Body of pancreas (tissue), 4 donors: Measurements from ENCODE around the gene GUCY2D. TPM values are rescaled to one million over a fixed set of nuclear protein-coding genes. Genes with fewer than 3 reads are reported as not detected.

Experiments
- ATAC-seq: fragments of 150-250 bp; one replicate; pipeline ENCODE4 v1.9.1; 2016
- DNase-seq, 4 donors: peaks; one replicate each; pipeline ENCODE4 v3.0.0-alpha.2; 2019
- H3K27ac ChIP-seq, 4 donors: fragments of 200-600 bp; sonication (generic); 1 replicate in 3 of 4; 2 replicates in 1 of 4; pipeline versions ENCODE4 v1.5.1 to v1.6.1; 2016 to 2019; ENCODE audit warnings: mild to moderate bottlenecking in 1 of 4, mixed read lengths in 1 of 4, moderate library complexity in 1 of 4
- H3K27me3 ChIP-seq, 2 donors: fragments of 200-600 bp; sonication (generic); one replicate each; pipeline ENCODE4 v1.6.0; 2016; ENCODE audit warnings: mild to moderate bottlenecking in 1 of 2
- H3K36me3 ChIP-seq, 2 donors: fragments of 200-600 bp; sonication (generic); replicated peaks in 1 of 2; 2 replicates each; pipeline ENCODE4 v1.5.1; 2016; ENCODE audit warnings: low read depth in 2 of 2; ENCODE audit not compliant: insufficient read depth in 1 of 2
- H3K4me1 ChIP-seq: fragments of 200-600 bp; sonication (generic); one replicate; pipeline ENCODE4 v1.6.0; 2016
- H3K4me3 ChIP-seq, 2 donors: fragments of 200-600 bp; sonication (generic); 1 replicate in 1 of 2; 2 replicates in 1 of 2; pipeline ENCODE4 v1.5.1; 2016 to 2019
- H3K9me3 ChIP-seq, 3 donors: fragments of 200-600 bp; sonication (generic); 1 replicate in 2 of 3; 2 replicates in 1 of 3; pipeline ENCODE4 v1.5.1; 2016
- POLR2A ChIP-seq, 3 donors: fragments of 450-650 bp; IDR thresholded peaks; one replicate each; pipeline ENCODE4 v1.6.1; 2016; ENCODE audit warnings: antibody characterized with exemption in 3 of 3, mild to moderate bottlenecking in 2 of 3
- WGBS, 2 donors: methylation state at CpG; one replicate each; pipeline ENCODE4 v1.1.5; 2017; 5-methylcytosine and 5-hydroxymethylcytosine counted together
- intact Hi-C: fragments of 100-400 bp; cut with DNase I; formaldehyde crosslinking; loops from one replicate; pipeline ENCODE4 v1.15.1; 2023
- total RNA-seq, 2 donors: library from RNA; depleted of rRNA; stranded (reverse); fragments of >200 nt; gene quantifications; one replicate each; pipeline ENCODE4 v1.1.0, GENCODE V29; 2016
- TF ChIP-seq, protein P1 (sequence below), 7 experiments: fragments of 450-650 bp in 4 of 7; fragments of 200-600 bp in 3 of 7; sonication (generic) in 3 of 7; IDR thresholded peaks; one replicate each; pipeline ENCODE4 v1.5.1; 2016 to 2019; ENCODE audit warnings: antibody characterized with exemption in 7 of 7

GUCY2D gene
- total RNA-seq, 2 donors from 2014 or later, result not detected

DNA sequence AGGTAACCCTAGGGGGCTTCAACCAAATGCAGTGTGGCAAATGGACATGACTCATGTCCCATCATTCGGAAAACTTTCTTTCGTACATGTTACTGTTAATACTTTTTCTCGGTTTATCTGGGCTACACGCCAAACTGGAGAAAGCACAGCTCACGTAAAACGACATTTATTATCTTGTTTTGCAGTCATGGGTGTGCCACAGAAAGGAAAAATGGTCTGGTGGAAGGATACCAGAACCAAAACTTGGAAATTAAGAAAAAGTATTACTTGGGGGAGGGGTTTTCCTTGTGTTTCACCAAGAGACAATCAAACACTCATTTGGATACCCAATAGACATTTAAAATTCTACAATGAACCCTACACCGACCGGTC lies 60.0 kb downstream of the GUCY2D start:
- H3K27ac ChIP-seq, result no peak overlapping the region
- H3K4me1 ChIP-seq, result peaks cover 11% of the 10 kb centered on the region
- TF ChIP-seq POLR2A (IDR thresholded peaks at IDR 0.05), result no peak
- TF ChIP-seq, protein P1, sequence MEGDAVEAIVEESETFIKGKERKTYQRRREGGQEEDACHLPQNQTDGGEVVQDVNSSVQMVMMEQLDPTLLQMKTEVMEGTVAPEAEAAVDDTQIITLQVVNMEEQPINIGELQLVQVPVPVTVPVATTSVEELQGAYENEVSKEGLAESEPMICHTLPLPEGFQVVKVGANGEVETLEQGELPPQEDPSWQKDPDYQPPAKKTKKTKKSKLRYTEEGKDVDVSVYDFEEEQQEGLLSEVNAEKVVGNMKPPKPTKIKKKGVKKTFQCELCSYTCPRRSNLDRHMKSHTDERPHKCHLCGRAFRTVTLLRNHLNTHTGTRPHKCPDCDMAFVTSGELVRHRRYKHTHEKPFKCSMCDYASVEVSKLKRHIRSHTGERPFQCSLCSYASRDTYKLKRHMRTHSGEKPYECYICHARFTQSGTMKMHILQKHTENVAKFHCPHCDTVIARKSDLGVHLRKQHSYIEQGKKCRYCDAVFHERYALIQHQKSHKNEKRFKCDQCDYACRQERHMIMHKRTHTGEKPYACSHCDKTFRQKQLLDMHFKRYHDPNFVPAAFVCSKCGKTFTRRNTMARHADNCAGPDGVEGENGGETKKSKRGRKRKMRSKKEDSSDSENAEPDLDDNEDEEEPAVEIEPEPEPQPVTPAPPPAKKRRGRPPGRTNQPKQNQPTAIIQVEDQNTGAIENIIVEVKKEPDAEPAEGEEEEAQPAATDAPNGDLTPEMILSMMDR (IDR thresholded peaks at IDR 0.05), result no peak
- H3K4me3 ChIP-seq, result no peak overlapping the region
- H3K9me3 ChIP-seq, result no peaks in the 10 kb centered on the region
- 20 to 27% methylated on average over 8 of the region's 8 CpGs for WGBS, 2 donors
- H3K27me3 ChIP-seq, result peaks cover 4 to 19% of the 10 kb centered on the region in 2 donors
- DNase-seq (no peak), ATAC-seq (no peak)
- H3K36me3 ChIP-seq, result no peaks in the 10 kb centered on the region
- intact Hi-C loops, result no loop called here

DNA sequence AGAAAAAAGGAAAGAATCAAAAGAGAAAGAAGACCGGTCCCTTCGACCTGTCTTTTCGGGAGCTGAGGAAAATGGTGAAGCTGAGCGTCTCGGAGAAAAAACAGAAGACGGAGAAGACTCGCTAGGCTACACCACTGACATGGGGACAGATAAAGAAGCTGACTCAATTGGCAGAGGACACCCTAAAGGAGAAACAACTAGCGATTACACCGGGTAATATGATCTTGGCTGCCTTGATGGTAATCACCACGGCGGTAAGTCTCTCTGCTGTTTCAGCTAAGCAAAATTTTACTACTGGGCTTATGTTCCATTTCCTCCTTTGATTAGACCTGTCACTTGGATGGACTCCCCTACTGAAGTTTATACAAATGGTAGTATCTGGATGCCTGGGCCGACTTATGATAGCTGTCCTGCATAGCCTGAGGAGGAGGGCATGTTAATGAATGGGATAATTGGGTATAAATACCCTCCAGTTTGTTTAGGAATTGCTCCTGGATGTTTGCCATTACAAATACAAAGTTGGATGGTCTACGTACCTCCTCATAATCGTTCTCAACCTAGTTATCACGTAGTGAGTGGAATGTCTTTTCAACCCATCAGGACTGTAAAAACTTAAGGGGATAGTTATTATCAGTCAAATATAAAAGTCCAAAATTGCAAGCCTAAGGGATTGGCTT lies 60.5 kb downstream of the GUCY2D start:
- no peak for TF ChIP-seq POLR2A (IDR thresholded peaks at IDR 0.05)
- TF ChIP-seq, protein P1 (IDR thresholded peaks at IDR 0.05), result no peak
- Histone ChIP-seq H3K27me3 (peaks cover 4 to 18% of the 10 kb centered on the region in 2 donors), H3K36me3 (no peaks in the 10 kb centered on the region), H3K4me3 (no peak overlapping the region), H3K27ac (no peak overlapping the region), H3K4me1 (peaks cover 6% of the 10 kb centered on the region), H3K9me3 (no peaks in the 10 kb centered on the region)
- 27 to 37% methylated on average over 15 of the region's 15 CpGs for WGBS, 2 donors
- intact Hi-C loops, result no loop called here
- ATAC-seq, result no peak
- no peak for DNase-seq

DNA sequence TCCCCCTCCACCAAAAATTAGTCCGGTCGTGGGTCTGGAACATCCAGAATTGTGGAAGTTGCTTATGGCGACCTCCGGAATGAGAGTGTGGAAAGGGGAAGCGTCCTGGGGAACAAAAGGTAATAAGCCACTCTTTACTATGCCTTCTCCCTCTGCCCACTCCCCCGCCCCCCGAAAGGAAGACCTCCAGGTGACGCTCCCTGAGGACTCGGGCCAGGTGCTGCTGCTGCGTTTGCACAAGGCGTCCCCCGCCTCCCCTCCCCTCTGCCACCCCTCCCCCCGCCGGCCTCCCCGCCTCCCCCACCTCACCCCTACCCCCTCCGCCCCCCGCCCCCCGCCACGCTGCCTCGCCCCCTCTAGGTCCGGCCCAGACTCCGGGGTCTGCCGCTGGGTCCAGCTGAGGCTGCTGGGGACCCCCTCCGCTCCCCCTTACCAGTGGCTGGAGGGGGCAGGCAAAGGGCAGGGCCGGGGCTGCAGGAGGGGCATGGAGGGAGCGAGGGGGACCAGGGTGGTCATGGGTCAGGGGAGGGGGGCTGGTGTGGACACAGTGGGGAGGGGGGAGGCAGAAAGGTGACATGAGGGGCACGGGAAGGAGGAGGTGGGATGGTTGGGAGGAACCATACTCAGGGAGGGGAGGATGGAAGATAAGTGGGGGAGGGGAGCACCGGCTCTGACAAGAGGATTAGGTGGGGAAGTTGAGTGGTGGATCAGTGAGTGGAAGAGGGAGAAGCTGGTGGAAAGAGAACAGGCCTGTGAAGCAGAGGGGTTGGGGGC lies 61.5 kb downstream of the GUCY2D start:
- intact Hi-C loops, result no loop called here
- TF ChIP-seq, protein P1 (IDR thresholded peaks at IDR 0.05), result no peak
- TF ChIP-seq POLR2A (IDR thresholded peaks at IDR 0.05), result no peak
- Histone ChIP-seq H3K27ac (no peak overlapping the region), H3K4me3 (no peak overlapping the region), H3K27me3 (peaks cover 4 to 13% of the 10 kb centered on the region in 2 donors), H3K36me3 (no peaks in the 10 kb centered on the region), H3K4me1 (peaks cover 2% of the 10 kb centered on the region), H3K9me3 (no peaks in the 10 kb centered on the region)
- WGBS, 2 donors, result 14 to 20% methylated on average over 15 to 24 of the region's 28 CpGs
- DNase-seq (no peak), ATAC-seq (no peak)

DNA sequence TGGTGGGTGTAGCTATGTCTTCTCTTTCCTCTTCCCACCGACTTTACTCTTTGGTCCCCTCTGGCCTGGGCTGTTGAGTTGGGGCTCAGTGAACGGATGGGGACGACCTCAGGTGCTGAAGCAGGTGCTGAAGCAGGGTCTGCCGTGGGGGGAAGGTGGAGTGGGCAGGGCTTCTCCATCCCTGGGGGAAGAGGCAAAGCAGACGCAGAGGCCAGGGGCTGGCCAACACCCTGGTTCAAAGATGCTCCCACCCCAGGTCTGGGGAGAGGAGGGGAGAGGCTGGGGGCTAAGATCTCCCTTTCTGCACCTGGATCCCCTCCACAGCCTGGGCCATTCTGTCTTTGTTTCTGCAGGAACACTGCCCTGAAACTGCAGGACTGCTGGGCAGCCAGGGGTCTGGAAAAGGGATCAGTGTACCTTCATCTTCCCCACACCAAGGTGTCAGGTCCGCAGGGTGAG lies 62.2 kb downstream of the GUCY2D start:
- intact Hi-C loops, result no loop called here
- Histone ChIP-seq H3K4me3 (no peak overlapping the region), H3K9me3 (no peaks in the 10 kb centered on the region), H3K27me3 (peaks cover 4 to 13% of the 10 kb centered on the region in 2 donors), H3K36me3 (no peaks in the 10 kb centered on the region), H3K4me1 (no peaks in the 10 kb centered on the region), H3K27ac (no peak overlapping the region)
- DNase-seq (no peak), ATAC-seq (no peak)
- 43 to 67% methylated on average over 5 to 6 of the region's 6 CpGs for WGBS, 2 donors
- TF ChIP-seq, protein P1 (IDR thresholded peaks at IDR 0.05), result no peak
- no peak for TF ChIP-seq POLR2A (IDR thresholded peaks at IDR 0.05)
